GM12875 (cell line): ENCODE data around the gene PLD5.
"Not testable (repeated sequence)": the region's sequence is repeated elsewhere in the genome, so short reads cannot be mapped to it uniquely, and the experiment has no call there.

Source experiments
- H3K4me3 ChIP-seq: one replicate; pipeline ENCODE4 v1.5.1; 2011; ENCODE audit warnings: low read depth, low read length, control low read depth
- CTCF ChIP-seq: IDR thresholded peaks from 2 replicates; pipeline ENCODE4 v1.5.1; 2011; ENCODE audit warnings: low read depth, mild to moderate bottlenecking, control low read depth, inconsistent platforms, low read length, moderate library complexity, borderline replicate concordance; ENCODE audit not compliant: insufficient read depth

Gene PLD5

GRCh38 chr1:242225767-242226573 is 298.5 kb downstream of the PLD5 start:
- no peak for TF ChIP-seq CTCF
- H3K4me3 ChIP-seq = no peak overlapping the region

- H3K4me3 ChIP-seq = not testable (repeated sequence)
Observed at GRCh38 chr1:242224878-242225766, 299.4 kb downstream of the PLD5 start.

GRCh38 chr1:242224461-242224860 is 300.0 kb downstream of the PLD5 start:
- H3K4me3 ChIP-seq = no peak overlapping the region
- no peak for TF ChIP-seq CTCF

- no peak overlapping the region for H3K4me3 ChIP-seq
- TF ChIP-seq CTCF = no peak
Observed at GRCh38 chr1:242219905-242220304, 304.6 kb downstream of the PLD5 start.

GRCh38 chr1:242219298-242219901 is 305.1 kb downstream of the PLD5 start:
- no peak overlapping the region for H3K4me3 ChIP-seq
- TF ChIP-seq CTCF = no peak

GRCh38 chr1:242216368-242216767 is 308.1 kb downstream of the PLD5 start:
- no peak for TF ChIP-seq CTCF
- no peak overlapping the region for H3K4me3 ChIP-seq

GRCh38 chr1:242214455-242214854 is 310.0 kb downstream of the PLD5 start:
- H3K4me3 ChIP-seq = not testable (repeated sequence)

- H3K4me3 ChIP-seq = not testable (repeated sequence)
Observed at GRCh38 chr1:242212961-242213360, 311.5 kb downstream of the PLD5 start.
